HepG2 (cell line): ENCODE measurements around the gene CD19. TPM values are rescaled to one million over a fixed set of nuclear protein-coding genes. Genes with fewer than 3 reads are reported as not detected.

Source experiments
- FOSL1 ChIP-seq: sonication (generic); formaldehyde crosslinking; IDR thresholded peaks from 2 replicates; pipeline ENCODE4 v1.9.0; 2021; ENCODE audit warnings: missing genetic modification reagents, borderline replicate concordance
- FOXJ3 ChIP-seq: sonication (generic); formaldehyde crosslinking; IDR thresholded peaks from 2 replicates; pipeline ENCODE4 v1.4.0; 2020; ENCODE audit warnings: missing genetic modification reagents, mild to moderate bottlenecking, borderline replicate concordance
- HDAC2 ChIP-seq: sonication (generic); formaldehyde crosslinking; IDR thresholded peaks from 2 replicates; pipeline ENCODE4 v1.4.0; 2020; ENCODE audit warnings: missing genetic modification reagents
- JUN ChIP-seq: sonication (generic); formaldehyde crosslinking; IDR thresholded peaks from 2 replicates; pipeline ENCODE4 v1.4.0; 2020; ENCODE audit warnings: mild to moderate bottlenecking, missing genetic modification reagents
- LCORL ChIP-seq, 2 experiments: fragments of 450-650 bp in 1 of 2; sonication (generic) in 1 of 2; formaldehyde crosslinking in 1 of 2; IDR thresholded peaks; 2 replicates each; pipeline versions ENCODE4 v1.5.0 to v1.6.1; 2017 to 2020; ENCODE audit warnings: antibody characterized with exemption in 1 of 2, missing genetic modification reagents in 1 of 2
- NR1H2 ChIP-seq: sonication (generic); formaldehyde crosslinking; IDR thresholded peaks from 2 replicates; pipeline ENCODE4 v1.8.1; 2022; ENCODE audit warnings: low read depth, missing genetic modification reagents, borderline replicate concordance
- RFX3 ChIP-seq: IDR thresholded peaks from 2 replicates; pipeline ENCODE4 v1.6.1; 2016; ENCODE audit warnings: missing biosample characterization, missing genetic modification reagents
- TAF1 ChIP-seq: sonication (generic); formaldehyde crosslinking; IDR thresholded peaks from 2 replicates; pipeline ENCODE4 v1.4.0; 2020; ENCODE audit warnings: missing genetic modification reagents
- ZNF292 ChIP-seq: sonication (generic); formaldehyde crosslinking; IDR thresholded peaks from 2 replicates; pipeline ENCODE4 v1.8.1; 2022; ENCODE audit warnings: mild to moderate bottlenecking, low read depth, missing genetic modification reagents, borderline replicate concordance
- ZNF543 ChIP-seq: sonication (generic); formaldehyde crosslinking; IDR thresholded peaks from 2 replicates; pipeline ENCODE4 v1.4.0; 2020; ENCODE audit warnings: mild to moderate bottlenecking, missing genetic modification reagents
- ZNF550 ChIP-seq: sonication (generic); formaldehyde crosslinking; IDR thresholded peaks from 2 replicates; pipeline ENCODE4 v1.4.0; 2020; ENCODE audit warnings: mild to moderate bottlenecking, missing genetic modification reagents, borderline replicate concordance
- polyA plus RNA-seq, 8 experiments: library from polyadenylated mRNA; depleted of rRNA in 3 of 8; stranded (reverse) in 7 of 8; unstranded in 1 of 8; fragments of >200 nt; fragmentation: Illumina TruSeq in 4 of 8; extraction: Trizol in 4 of 8; gene quantifications; 2 replicates each; pipeline versions ENCODE4 v1.2.1 to v1.2.3, GENCODE V29; 2011 to 2016; ENCODE audit warnings: low read depth in 4 of 8, missing spikeins in 1 of 8, mixed read lengths in 1 of 8; ENCODE audit not compliant: insufficient read depth in 1 of 8
- total RNA-seq, 5 experiments: library from RNA; depleted of rRNA; stranded (reverse); fragments of >200 nt; fragmentation: Illumina TruSeq; extraction: Trizol; gene quantifications; 2 replicates each; pipeline ENCODE4 v1.2.3, GENCODE V29; 2016; ENCODE audit warnings: low read depth in 1 of 5
- TF ChIP-seq, protein P1 (sequence below): sonication (generic); formaldehyde crosslinking; IDR thresholded peaks from 2 replicates; pipeline ENCODE4 v1.4.0; 2020; ENCODE audit warnings: missing genetic modification reagents
- TF ChIP-seq, protein P2 (sequence below): sonication (generic); formaldehyde crosslinking; IDR thresholded peaks from 2 replicates; pipeline ENCODE4 v1.4.0; 2020; ENCODE audit warnings: missing genetic modification reagents, borderline replicate concordance
- TF ChIP-seq, protein P3 (sequence below): sonication (generic); formaldehyde crosslinking; IDR thresholded peaks from 2 replicates; pipeline ENCODE4 v1.4.0; 2020; ENCODE audit warnings: missing genetic modification reagents
- TF ChIP-seq, protein P4 (sequence below): IDR thresholded peaks from 2 replicates; pipeline ENCODE4 v1.6.1; 2016; ENCODE audit warnings: low read depth
- TF ChIP-seq, protein P5 (sequence below): sonication (generic); formaldehyde crosslinking; IDR thresholded peaks from 2 replicates; pipeline ENCODE4 v1.4.0; 2020; ENCODE audit warnings: missing genetic modification reagents
- TF ChIP-seq, protein P6 (sequence below): sonication (generic); formaldehyde crosslinking; IDR thresholded peaks from 2 replicates; pipeline ENCODE4 v1.8.0; 2022; ENCODE audit warnings: missing genetic modification reagents, low read depth, mild to moderate bottlenecking, borderline replicate concordance

The CD19 gene
- total and polyA plus RNA-seq, 2 of the 13 experiments (the other 11 are each of a cell fraction or from before 2014, with no cell fraction given), result 0.55 to 1.1 TPM

DNA sequence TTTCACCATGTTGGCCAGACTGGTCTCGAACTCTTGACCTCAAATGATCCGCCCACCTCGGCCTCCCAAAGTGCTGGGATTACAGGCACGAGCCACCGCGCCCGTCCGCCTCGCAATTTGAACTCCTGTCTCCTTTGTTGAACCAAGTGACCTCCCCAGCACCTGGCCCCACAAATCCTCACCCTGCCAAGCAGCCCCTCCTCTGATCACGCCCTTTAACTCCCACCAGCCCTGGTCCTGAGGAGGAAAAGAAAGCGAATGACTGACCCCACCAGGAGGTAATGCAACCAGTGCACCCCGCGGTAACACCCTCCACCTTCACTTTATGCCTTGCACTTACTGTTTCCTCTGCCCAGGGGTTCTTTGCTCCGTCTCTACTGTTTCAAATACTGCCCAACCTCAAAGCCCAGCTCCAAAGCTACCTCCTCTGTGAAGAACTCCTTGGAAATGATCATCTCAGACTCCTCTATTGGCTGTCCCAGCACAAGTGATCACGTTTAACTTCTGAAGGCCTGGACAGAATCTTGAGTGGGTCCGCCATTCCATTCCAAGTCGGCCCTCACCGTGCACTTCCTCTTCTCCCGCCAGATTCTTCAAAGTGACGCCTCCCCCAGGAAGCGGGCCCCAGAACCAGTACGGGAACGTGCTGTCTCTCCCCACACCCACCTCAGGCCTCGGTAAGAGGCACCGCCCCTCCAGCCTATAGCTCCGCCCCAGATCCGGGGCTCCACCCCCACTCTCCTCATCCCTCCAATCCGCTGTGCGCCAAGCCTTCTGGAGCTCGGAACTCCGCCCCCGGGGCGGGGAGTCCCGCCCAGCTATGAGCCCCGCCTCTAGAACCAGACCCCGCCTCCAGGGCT is 4.4 kb downstream of the CD19 start (continued):
- TF ChIP-seq, protein P1, sequence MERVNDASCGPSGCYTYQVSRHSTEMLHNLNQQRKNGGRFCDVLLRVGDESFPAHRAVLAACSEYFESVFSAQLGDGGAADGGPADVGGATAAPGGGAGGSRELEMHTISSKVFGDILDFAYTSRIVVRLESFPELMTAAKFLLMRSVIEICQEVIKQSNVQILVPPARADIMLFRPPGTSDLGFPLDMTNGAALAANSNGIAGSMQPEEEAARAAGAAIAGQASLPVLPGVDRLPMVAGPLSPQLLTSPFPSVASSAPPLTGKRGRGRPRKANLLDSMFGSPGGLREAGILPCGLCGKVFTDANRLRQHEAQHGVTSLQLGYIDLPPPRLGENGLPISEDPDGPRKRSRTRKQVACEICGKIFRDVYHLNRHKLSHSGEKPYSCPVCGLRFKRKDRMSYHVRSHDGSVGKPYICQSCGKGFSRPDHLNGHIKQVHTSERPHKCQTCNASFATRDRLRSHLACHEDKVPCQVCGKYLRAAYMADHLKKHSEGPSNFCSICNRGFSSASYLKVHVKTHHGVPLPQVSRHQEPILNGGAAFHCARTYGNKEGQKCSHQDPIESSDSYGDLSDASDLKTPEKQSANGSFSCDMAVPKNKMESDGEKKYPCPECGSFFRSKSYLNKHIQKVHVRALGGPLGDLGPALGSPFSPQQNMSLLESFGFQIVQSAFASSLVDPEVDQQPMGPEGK, result peak; percentile 6; the same call in 1 of the 2 replicates
- TF ChIP-seq, protein P2, sequence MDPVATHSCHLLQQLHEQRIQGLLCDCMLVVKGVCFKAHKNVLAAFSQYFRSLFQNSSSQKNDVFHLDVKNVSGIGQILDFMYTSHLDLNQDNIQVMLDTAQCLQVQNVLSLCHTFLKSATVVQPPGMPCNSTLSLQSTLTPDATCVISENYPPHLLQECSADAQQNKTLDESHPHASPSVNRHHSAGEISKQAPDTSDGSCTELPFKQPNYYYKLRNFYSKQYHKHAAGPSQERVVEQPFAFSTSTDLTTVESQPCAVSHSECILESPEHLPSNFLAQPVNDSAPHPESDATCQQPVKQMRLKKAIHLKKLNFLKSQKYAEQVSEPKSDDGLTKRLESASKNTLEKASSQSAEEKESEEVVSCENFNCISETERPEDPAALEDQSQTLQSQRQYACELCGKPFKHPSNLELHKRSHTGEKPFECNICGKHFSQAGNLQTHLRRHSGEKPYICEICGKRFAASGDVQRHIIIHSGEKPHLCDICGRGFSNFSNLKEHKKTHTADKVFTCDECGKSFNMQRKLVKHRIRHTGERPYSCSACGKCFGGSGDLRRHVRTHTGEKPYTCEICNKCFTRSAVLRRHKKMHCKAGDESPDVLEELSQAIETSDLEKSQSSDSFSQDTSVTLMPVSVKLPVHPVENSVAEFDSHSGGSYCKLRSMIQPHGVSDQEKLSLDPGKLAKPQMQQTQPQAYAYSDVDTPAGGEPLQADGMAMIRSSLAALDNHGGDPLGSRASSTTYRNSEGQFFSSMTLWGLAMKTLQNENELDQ (CRISPR knock-in tag), result no peak
- 0 out of 2 replicates have a peak, but pooled peaks have one; percentile 53 for TF ChIP-seq ZNF543 (CRISPR knock-in tag)
- no peak for TF ChIP-seq LCORL (IDR thresholded peaks at IDR 0.05)
- TF ChIP-seq LCORL (CRISPR knock-in tag; IDR thresholded peaks at IDR 0.05), result peak; percentile 46; the same call in 1 of the 2 replicates
- TF ChIP-seq HDAC2 (CRISPR knock-in tag), result no peak
- TF ChIP-seq ZNF292 (CRISPR knock-in tag), result no peak
- no peak for TF ChIP-seq JUN
- no peak for TF ChIP-seq RFX3 (CRISPR knock-in tag)
- TF ChIP-seq FOXJ3, result no peak
- TF ChIP-seq, protein P3, sequence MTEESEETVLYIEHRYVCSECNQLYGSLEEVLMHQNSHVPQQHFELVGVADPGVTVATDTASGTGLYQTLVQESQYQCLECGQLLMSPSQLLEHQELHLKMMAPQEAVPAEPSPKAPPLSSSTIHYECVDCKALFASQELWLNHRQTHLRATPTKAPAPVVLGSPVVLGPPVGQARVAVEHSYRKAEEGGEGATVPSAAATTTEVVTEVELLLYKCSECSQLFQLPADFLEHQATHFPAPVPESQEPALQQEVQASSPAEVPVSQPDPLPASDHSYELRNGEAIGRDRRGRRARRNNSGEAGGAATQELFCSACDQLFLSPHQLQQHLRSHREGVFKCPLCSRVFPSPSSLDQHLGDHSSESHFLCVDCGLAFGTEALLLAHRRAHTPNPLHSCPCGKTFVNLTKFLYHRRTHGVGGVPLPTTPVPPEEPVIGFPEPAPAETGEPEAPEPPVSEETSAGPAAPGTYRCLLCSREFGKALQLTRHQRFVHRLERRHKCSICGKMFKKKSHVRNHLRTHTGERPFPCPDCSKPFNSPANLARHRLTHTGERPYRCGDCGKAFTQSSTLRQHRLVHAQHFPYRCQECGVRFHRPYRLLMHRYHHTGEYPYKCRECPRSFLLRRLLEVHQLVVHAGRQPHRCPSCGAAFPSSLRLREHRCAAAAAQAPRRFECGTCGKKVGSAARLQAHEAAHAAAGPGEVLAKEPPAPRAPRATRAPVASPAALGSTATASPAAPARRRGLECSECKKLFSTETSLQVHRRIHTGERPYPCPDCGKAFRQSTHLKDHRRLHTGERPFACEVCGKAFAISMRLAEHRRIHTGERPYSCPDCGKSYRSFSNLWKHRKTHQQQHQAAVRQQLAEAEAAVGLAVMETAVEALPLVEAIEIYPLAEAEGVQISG, result peak; percentile 59
- TF ChIP-seq NR1H2, result no peak
- TF ChIP-seq TAF1 (CRISPR knock-in tag), result peak; percentile 41; the same call in 1 of the 2 replicates
- TF ChIP-seq, protein P4, sequence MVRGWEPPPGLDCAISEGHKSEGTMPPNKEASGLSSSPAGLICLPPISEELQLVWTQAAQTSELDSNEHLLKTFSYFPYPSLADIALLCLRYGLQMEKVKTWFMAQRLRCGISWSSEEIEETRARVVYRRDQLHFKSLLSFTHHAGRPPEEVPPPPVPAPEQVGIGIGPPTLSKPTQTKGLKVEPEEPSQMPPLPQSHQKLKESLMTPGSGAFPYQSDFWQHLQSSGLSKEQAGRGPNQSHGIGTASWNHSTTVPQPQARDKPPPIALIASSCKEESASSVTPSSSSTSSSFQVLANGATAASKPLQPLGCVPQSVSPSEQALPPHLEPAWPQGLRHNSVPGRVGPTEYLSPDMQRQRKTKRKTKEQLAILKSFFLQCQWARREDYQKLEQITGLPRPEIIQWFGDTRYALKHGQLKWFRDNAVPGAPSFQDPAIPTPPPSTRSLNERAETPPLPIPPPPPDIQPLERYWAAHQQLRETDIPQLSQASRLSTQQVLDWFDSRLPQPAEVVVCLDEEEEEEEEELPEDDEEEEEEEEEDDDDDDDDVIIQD (CRISPR knock-in tag), result peak; percentile 77; the same call in 1 of the 2 replicates
- TF ChIP-seq, protein P5, sequence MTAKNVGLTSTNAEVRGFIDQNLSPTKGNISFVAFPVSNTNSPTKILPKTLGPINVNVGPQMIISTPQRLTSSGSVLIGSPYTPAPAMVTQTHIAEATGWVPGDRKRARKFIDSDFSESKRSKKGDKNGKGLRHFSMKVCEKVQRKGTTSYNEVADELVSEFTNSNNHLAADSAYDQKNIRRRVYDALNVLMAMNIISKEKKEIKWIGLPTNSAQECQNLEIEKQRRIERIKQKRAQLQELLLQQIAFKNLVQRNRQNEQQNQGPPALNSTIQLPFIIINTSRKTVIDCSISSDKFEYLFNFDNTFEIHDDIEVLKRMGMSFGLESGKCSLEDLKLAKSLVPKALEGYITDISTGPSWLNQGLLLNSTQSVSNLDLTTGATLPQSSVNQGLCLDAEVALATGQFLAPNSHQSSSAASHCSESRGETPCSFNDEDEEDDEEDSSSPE (CRISPR knock-in tag), result peak; percentile 85; the same call in 1 of the 2 replicates
- TF ChIP-seq FOSL1 (CRISPR knock-in tag), result no peak
- TF ChIP-seq, protein P6, sequence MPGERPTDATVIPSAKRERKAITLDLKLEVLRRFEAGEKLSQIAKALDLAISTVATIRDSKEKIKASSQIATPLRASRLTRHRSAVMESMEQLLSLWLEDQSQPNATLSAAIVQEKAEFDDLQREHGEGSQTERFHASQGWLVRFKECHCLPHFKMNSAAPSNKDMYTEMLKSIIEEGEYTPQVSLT (CRISPR knock-in tag), result no peak
- TF ChIP-seq ZNF550 (CRISPR knock-in tag), result no peak
